GM10248 (cell line): ENCODE results near the gene S100A8.

Experiments used
- CTCF ChIA-PET: fragments of 300-600 bp; sonication (Branson Sonifier 250); formaldehyde crosslinking; extraction: SDS; loops from one replicate; lab custom pipeline; 2021; ENCODE audit warnings: antibody characterized with exemption; lab: Yijun Ruan, JAX
- POLR2A ChIA-PET: fragments of 350-650 bp; sonication (Branson Sonifier 250); formaldehyde crosslinking; extraction: SDS; loops from one replicate; lab custom pipeline; 2020; ENCODE audit warnings: antibody characterized with exemption; lab: Yijun Ruan, JAX
- DNase-seq: peaks from one replicate; pipeline ENCODE4 v3.0.0; 2012; ENCODE audit errors: extremely low spot score
- TF ChIP-seq, protein P1 (sequence below): IDR thresholded peaks from 2 replicates; pipeline ENCODE4 v1.5.1; 2012; ENCODE audit warnings: mild to moderate bottlenecking, low read depth; ENCODE audit errors: extremely low read depth, missing control alignments, control extremely low read depth

Gene S100A8

GRCh38 chr1:153346077-153346723 is 44.7 kb downstream of the S100A8 start:
- TF ChIP-seq, protein P1, sequence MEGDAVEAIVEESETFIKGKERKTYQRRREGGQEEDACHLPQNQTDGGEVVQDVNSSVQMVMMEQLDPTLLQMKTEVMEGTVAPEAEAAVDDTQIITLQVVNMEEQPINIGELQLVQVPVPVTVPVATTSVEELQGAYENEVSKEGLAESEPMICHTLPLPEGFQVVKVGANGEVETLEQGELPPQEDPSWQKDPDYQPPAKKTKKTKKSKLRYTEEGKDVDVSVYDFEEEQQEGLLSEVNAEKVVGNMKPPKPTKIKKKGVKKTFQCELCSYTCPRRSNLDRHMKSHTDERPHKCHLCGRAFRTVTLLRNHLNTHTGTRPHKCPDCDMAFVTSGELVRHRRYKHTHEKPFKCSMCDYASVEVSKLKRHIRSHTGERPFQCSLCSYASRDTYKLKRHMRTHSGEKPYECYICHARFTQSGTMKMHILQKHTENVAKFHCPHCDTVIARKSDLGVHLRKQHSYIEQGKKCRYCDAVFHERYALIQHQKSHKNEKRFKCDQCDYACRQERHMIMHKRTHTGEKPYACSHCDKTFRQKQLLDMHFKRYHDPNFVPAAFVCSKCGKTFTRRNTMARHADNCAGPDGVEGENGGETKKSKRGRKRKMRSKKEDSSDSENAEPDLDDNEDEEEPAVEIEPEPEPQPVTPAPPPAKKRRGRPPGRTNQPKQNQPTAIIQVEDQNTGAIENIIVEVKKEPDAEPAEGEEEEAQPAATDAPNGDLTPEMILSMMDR, result no peak
- DNase-seq, result peak; percentile 16
- POLR2A ChIA-PET, result no interaction called here
- CTCF ChIA-PET, result interaction anchor here (0.7 to 2.8 kb wide), 4 partner anchors 9 to 148 kb away, joined by 3 to 18 read pairs (median 6); partner anchors contain the start of gene S100A9

- CTCF ChIA-PET, result interaction anchor here (1.0 to 5.1 kb wide), 6 partner anchors 8 to 151 kb away, joined by 3 to 57 read pairs (median 6); no protein-coding TSS in a partner anchor
- DNase-seq, result peak; percentile 30
Observed at GRCh38 chr1:153345187-153346076, 45.4 kb downstream of the S100A8 start.

GRCh38 chr1:153344718-153345025 is 46.2 kb downstream of the S100A8 start:
- CTCF ChIA-PET, result interaction anchor here (1.0 to 5.1 kb wide), 4 partner anchors 8 to 152 kb away, joined by 3 to 57 read pairs (median 12); no protein-coding TSS in a partner anchor
- POLR2A ChIA-PET, result no interaction called here
- TF ChIP-seq, protein P1, result no peak
- peak; percentile 18 for DNase-seq

More at GRCh38 chr1:153345187-153346076, 45.4 kb downstream of the S100A8 start:
- POLR2A ChIA-PET, result no interaction called here
- TF ChIP-seq, protein P1, result no peak

- POLR2A ChIA-PET, result no interaction called here
- no peak for DNase-seq
- TF ChIP-seq, protein P1, result no peak
- CTCF ChIA-PET, result interaction anchor here (1.0 to 5.1 kb wide), 7 partner anchors 7 to 152 kb away, joined by 3 to 57 read pairs (median 5); partner anchors contain the start of gene S100A9
Observed at GRCh38 chr1:153343811-153344717, 46.8 kb downstream of the S100A8 start.

- ChIA-PET CTCF (interaction anchor here (0.7 to 5.1 kb wide), 7 partner anchors 10 to 152 kb away, joined by 3 to 57 read pairs (median 3); partner anchors contain the start of gene S100A9), POLR2A (no interaction called here)
- TF ChIP-seq, protein P1, result no peak
- no peak for DNase-seq
Observed at GRCh38 chr1:153343040-153343681, 47.7 kb downstream of the S100A8 start.
